CD14-positive monocyte (primary cell): ENCODE results near the gene ZNF429. TPM values are rescaled to one million over a fixed set of nuclear protein-coding genes. Genes with fewer than 3 reads are reported as not detected.
"Not testable (repeated sequence)": the region's sequence is repeated elsewhere in the genome, so short reads cannot be mapped to it uniquely, and the experiment has no call there.

ENCODE experiments used
- DNase-seq, 3 donors: peaks; one replicate each; pipeline ENCODE4 v3.0.0-alpha.2; 2011 to 2022
- H2AFZ ChIP-seq: 2 replicates; pipeline ENCODE4 v1.6.0; 2012; ENCODE audit warnings: mild to moderate bottlenecking, low read depth, low read length, inconsistent platforms; ENCODE audit not compliant: insufficient read depth, poor library complexity, severe bottlenecking
- H3K27ac ChIP-seq, 2 donors: 1 replicate in 1 of 2; 2 replicates in 1 of 2; pipeline ENCODE4 v1.5.1; 2012 to 2013; ENCODE audit warnings: low read length in 2 of 2, control low read depth in 1 of 2, inconsistent platforms in 1 of 2, low read depth in 1 of 2, mild to moderate bottlenecking in 1 of 2
- H3K27me3 ChIP-seq, 2 donors: one replicate each; pipeline versions ENCODE4 v1.6.0 to v1.6.1; 2011 to 2013; ENCODE audit warnings: low read length in 2 of 2; ENCODE audit not compliant: control insufficient read depth in 2 of 2, insufficient read depth in 2 of 2
- H3K36me3 ChIP-seq, 2 donors: replicated peaks in 1 of 2; 1 replicate in 1 of 2; 2 replicates in 1 of 2; pipeline versions ENCODE4 v1.5.1 to v1.6.1; 2012 to 2013; ENCODE audit warnings: low read length in 2 of 2, control low read depth in 1 of 2, inconsistent platforms in 1 of 2, mild to moderate bottlenecking in 1 of 2; ENCODE audit not compliant: insufficient read depth in 2 of 2, control insufficient read depth in 1 of 2
- H3K4me1 ChIP-seq, 2 donors: 1 replicate in 1 of 2; 2 replicates in 1 of 2; pipeline versions ENCODE4 v1.5.1 to v1.6.1; 2012 to 2013; ENCODE audit warnings: low read length in 2 of 2, control low read depth in 1 of 2, inconsistent platforms in 1 of 2, mild to moderate bottlenecking in 1 of 2, moderate library complexity in 1 of 2; ENCODE audit not compliant: insufficient read depth in 2 of 2, control insufficient read depth in 1 of 2
- H3K4me2 ChIP-seq: replicated peaks from 2 replicates; pipeline ENCODE3; 2012; ENCODE audit warnings: low read length, moderate library complexity, mild to moderate bottlenecking; ENCODE audit not compliant: poor library complexity, severe bottlenecking; ENCODE audit errors: extremely low read depth
- H3K4me3 ChIP-seq, 3 experiments: fragments of 200-600 bp in 1 of 3; sonication (generic) in 1 of 3; replicated peaks in 1 of 3; 1 replicate in 2 of 3; 2 replicates in 1 of 3; pipeline ENCODE4 v1.5.1; 2011 to 2013; ENCODE audit warnings: low read length in 3 of 3, mild to moderate bottlenecking in 3 of 3, control low read depth in 2 of 3, low read depth in 2 of 3, inconsistent platforms in 1 of 3, moderate library complexity in 1 of 3
- H3K79me2 ChIP-seq: 2 replicates; pipeline ENCODE4 v1.6.0; 2012; ENCODE audit warnings: mild to moderate bottlenecking, control low read depth, inconsistent platforms, low read length, moderate library complexity; ENCODE audit not compliant: insufficient read depth
- H3K9ac ChIP-seq: 2 replicates; pipeline ENCODE4 v1.6.0; 2017; ENCODE audit warnings: low read length, mild to moderate bottlenecking; ENCODE audit not compliant: insufficient read depth, poor library complexity, severe bottlenecking
- H3K9me3 ChIP-seq, 2 donors: replicated peaks in 1 of 2; 1 replicate in 1 of 2; 2 replicates in 1 of 2; pipeline versions ENCODE4 v1.5.1 to v1.6.1; 2012 to 2013; ENCODE audit warnings: low read length in 2 of 2, control low read depth in 1 of 2; ENCODE audit not compliant: control insufficient read depth in 1 of 2, insufficient read depth in 1 of 2
- H4K20me1 ChIP-seq: 2 replicates; pipeline ENCODE4 v1.6.0; 2012; ENCODE audit warnings: mild to moderate bottlenecking, low read length, control low read depth, moderate library complexity; ENCODE audit not compliant: insufficient read depth
- H3K27ac Mint-ChIP-seq, 7 donors: one replicate each; pipeline ENCODE4 v1.8.0; 2020; ENCODE audit warnings: mild to moderate bottlenecking in 7 of 7, mixed read lengths in 7 of 7, moderate library complexity in 6 of 7, inconsistent platforms in 2 of 7
- H3K27me3 Mint-ChIP-seq, 3 donors: one replicate each; pipeline ENCODE4 v1.8.0; 2021 to 2022; ENCODE audit warnings: low read depth in 3 of 3, mild to moderate bottlenecking in 3 of 3, mixed read lengths in 3 of 3, moderate library complexity in 3 of 3, inconsistent platforms in 1 of 3
- H3K36me3 Mint-ChIP-seq, 2 donors: one replicate each; pipeline ENCODE4 v1.8.0; 2020; ENCODE audit warnings: mixed read lengths in 2 of 2, inconsistent platforms in 1 of 2, mild to moderate bottlenecking in 1 of 2
- H3K4me1 Mint-ChIP-seq: one replicate; pipeline ENCODE4 v1.8.0; 2020; ENCODE audit warnings: mild to moderate bottlenecking, mixed read lengths
- H3K4me3 Mint-ChIP-seq, 2 donors: one replicate each; pipeline ENCODE4 v1.8.0; 2020; ENCODE audit warnings: mild to moderate bottlenecking in 2 of 2, mixed read lengths in 2 of 2, moderate library complexity in 1 of 2
- H3K9me3 Mint-ChIP-seq, 7 donors: one replicate each; pipeline ENCODE4 v1.8.0; 2020 to 2022; ENCODE audit warnings: mixed read lengths in 7 of 7, mild to moderate bottlenecking in 6 of 7, moderate library complexity in 6 of 7, inconsistent platforms in 2 of 7
- CTCF ChIP-seq: fragments of 200-600 bp; IDR thresholded peaks from one replicate; pipeline ENCODE4 v1.8.0; 2022; ENCODE audit warnings: antibody characterized with exemption, mild to moderate bottlenecking
- WGBS: methylation state at CpG from one replicate; pipeline ENCODE4 v1.1.5; 2013; ENCODE audit warnings: missing lambda C conversion rate; ENCODE audit not compliant: insufficient coverage; 5-methylcytosine and 5-hydroxymethylcytosine counted together
- intact Hi-C, 2 donors: fragments of 100-400 bp; cut with micrococcal nuclease; formaldehyde crosslinking; loops; one replicate each; pipeline versions ENCODE4 v1.15.0 to v1.15.1; 2023
- polyA plus RNA-seq, 3 donors: library from polyadenylated mRNA; depleted of rRNA in 1 of 3; unstranded in 2 of 3; stranded (reverse) in 1 of 3; fragments of 300-500 nt in 2 of 3; fragments of >200 nt in 1 of 3; fragmentation: Illumina TruSeq in 2 of 3; gene quantifications; 1 replicate in 2 of 3; 2 replicates in 1 of 3; pipeline ENCODE4 v1.2.3, GENCODE V29; 2012 to 2021

Gene ZNF429
- polyA plus RNA-seq, 3 donors = 9.5 to 11.6 (median 11.1) TPM

- peaks cover 11% of the 10 kb centered on the region for H3K4me1 Mint-ChIP-seq
- no peak for DNase-seq
- no peak overlapping the region for H3K9ac ChIP-seq
- H3K4me2 ChIP-seq = no peak overlapping the region
- H3K27ac ChIP-seq = no peak overlapping the region
- no peaks in the 10 kb centered on the region for H3K27me3 ChIP-seq
- H3K9me3 Mint-ChIP-seq = peaks cover 0 to 76% (median 28%) of the 10 kb centered on the region in 7 donors
- no peaks in the 10 kb centered on the region for H3K36me3 Mint-ChIP-seq
- no peaks in the 10 kb centered on the region for H3K79me2 ChIP-seq
- H3K27me3 Mint-ChIP-seq = peaks cover 0 to 3% (median 2%) of the 10 kb centered on the region in 3 donors
- no peak overlapping the region for H2AFZ ChIP-seq
- H3K4me1 ChIP-seq = peaks cover 15 to 16% of the 10 kb centered on the region in 2 donors
- H3K27ac Mint-ChIP-seq = no peak overlapping the region
- H3K4me3 ChIP-seq = no peak overlapping the region
- TF ChIP-seq CTCF = no peak
- H4K20me1 ChIP-seq = no peaks in the 10 kb centered on the region
- no peaks in the 10 kb centered on the region for H3K36me3 ChIP-seq
- intact Hi-C loops = no loop called here
- no peaks in the 10 kb centered on the region for H3K9me3 ChIP-seq
- no peak overlapping the region for H3K4me3 Mint-ChIP-seq
Measured at GRCh38 chr19:21472507-21472906, 32.9 kb upstream of the ZNF429 start.

DNA sequence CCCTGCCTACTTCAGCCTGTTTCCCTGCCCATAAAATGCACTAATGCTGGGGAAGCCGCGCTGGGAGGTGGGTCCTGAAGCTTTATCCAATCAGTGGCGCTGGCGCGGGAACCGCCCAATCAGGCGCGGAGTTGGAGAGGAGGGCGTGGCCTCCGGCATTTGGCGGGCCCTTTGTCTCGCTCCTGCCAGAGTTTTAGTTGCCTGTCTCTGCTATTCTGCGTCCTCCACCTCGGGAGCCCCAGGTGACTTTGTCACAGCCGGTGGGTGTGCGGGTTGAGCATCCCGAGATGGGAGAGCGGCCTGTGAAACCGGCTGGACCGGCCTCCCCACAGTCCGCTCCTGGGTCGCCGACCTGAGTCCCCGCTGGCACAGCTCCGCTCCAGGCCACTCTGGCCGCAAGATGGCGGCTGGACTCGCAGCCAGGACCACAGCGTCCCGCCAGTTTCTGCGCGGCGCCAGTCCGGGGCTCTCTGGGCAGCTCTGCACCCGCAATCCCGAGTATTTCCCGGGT lies 30.7 kb upstream of the ZNF429 start:
- WGBS = under 1% methylated on average over 34 of the region's 37 CpGs
- intact Hi-C loops = no loop called here
- Histone ChIP-seq H3K36me3 (no peaks in the 10 kb centered on the region), H3K4me1 (peaks cover 15 to 16% of the 10 kb centered on the region in 2 donors), H4K20me1 (no peaks in the 10 kb centered on the region), H3K27ac (peak overlapping the region in 1 of 2 donors; percentile 57), H3K79me2 (no peaks in the 10 kb centered on the region), H3K4me2 (peak overlapping the region; percentile 91), H3K9ac (peak overlapping the region; percentile 61), H3K27me3 (no peaks in the 10 kb centered on the region), H3K9me3 (no peaks in the 10 kb centered on the region), H2AFZ (peak overlapping the region; percentile 93), H3K4me3 (peak overlapping the region; percentile 29 to 86 (median 42))
- TF ChIP-seq CTCF = no peak
- Mint-ChIP-seq H3K27ac (peak overlapping the region in 3 of 7 donors; percentile 51 to 76 (median 54)), H3K27me3 (peaks cover 1 to 3% (median 2%) of the 10 kb centered on the region in 3 donors), H3K36me3 (no peaks in the 10 kb centered on the region), H3K4me1 (peaks cover 11% of the 10 kb centered on the region), H3K4me3 (peak overlapping the region; percentile 87 to 91), H3K9me3 (peaks cover 0 to 79% (median 28%) of the 10 kb centered on the region in 7 donors)
- peak; percentile 61 to 73 (median 71) for DNase-seq

- intact Hi-C loops = loop anchor here in 1 of 2 donors (5.0 kb wide), 2 partner anchors 215 to 280 kb away; no protein-coding TSS in a partner anchor
- not testable (repeated sequence) for H4K20me1 ChIP-seq, H3K4me2 ChIP-seq, H3K27me3 ChIP-seq, H3K27me3 Mint-ChIP-seq, H3K27ac ChIP-seq, H3K4me1 ChIP-seq, H3K4me3 ChIP-seq, H3K27ac Mint-ChIP-seq, H3K4me3 Mint-ChIP-seq, H2AFZ ChIP-seq, H3K79me2 ChIP-seq, H3K36me3 ChIP-seq, H3K4me1 Mint-ChIP-seq, DNase-seq, H3K9ac ChIP-seq
- H3K36me3 Mint-ChIP-seq = peaks cover 0 to 12% of the 10 kb centered on the region in 2 donors
- peaks cover 3 to 33% of the 10 kb centered on the region in 2 donors for H3K9me3 ChIP-seq
- 94% methylated on average over 10 of the region's 14 CpGs for WGBS
- peaks cover 10 to 63% (median 41%) of the 10 kb centered on the region in 7 donors for H3K9me3 Mint-ChIP-seq
Measured at GRCh38 chr19:21482361-21482760, 23.0 kb upstream of the ZNF429 start.
